Activated CD4-positive, alpha-beta T cell treated with anti-CD3 and anti-CD28 coated beads, Interleukin-2, amount 50 U/mL, for 16 hours (primary cell): ENCODE results near the gene P2RX6.
"Not testable (repeated sequence)": the region's sequence is repeated elsewhere in the genome, so short reads cannot be mapped to it uniquely, and the experiment has no call there.

Experiments
- DNase-seq: peaks from one replicate; pipeline ENCODE4 v3.0.0-alpha.2; 2020

P2RX6 gene

DNA sequence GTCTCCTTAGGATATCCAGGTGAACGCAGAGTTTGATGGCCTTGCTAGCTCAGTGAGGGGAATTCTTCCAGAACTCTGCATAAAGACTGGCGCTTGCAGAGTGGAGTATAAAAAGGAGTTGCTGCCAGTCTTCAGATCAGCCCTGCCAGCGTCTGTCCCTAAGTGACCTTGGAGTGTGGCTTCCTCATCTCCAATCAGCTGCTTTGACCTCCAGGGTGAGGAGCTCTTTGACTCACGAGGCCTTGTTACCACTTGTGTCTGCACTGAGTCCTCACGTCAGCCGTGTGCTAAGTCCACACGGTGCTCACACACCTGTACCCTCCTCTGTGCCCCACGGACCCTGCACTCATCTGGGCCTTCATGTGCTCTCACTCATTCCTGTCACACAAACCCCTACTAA, 45.4 kb downstream of the P2RX6 start:
- not testable (repeated sequence) for DNase-seq

GRCh38 chr22:21061660-21062321, 46.8 kb downstream of the P2RX6 start:
- DNase-seq: not testable (repeated sequence)

DNA sequence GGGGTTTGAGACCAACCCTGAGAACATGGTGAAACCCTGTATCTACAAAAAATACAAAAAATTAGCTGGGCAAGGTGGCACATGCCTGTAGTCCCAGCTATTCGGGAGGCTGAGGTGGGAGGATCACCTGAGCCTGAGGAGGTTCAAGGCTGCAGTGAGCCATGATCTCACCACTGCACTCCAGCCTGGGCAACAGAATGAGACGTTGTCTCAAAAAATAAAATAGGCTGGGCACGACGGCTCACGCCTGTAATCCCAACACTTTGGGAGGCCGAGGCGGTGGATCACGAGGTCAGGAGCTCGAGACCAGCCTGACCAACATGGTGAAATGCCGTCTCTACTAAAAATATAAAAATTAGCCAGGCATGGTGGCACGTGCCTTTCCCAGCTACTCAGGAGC, 49.5 kb downstream of the P2RX6 start:
- not testable (repeated sequence) for DNase-seq

- DNase-seq: no peak
These were observed 50.2 kb downstream of the P2RX6 start for GRCh38 chr22:21064917-21065864.

- DNase-seq: no peak
These were observed 52.3 kb downstream of the P2RX6 start for GRCh38 chr22:21067075-21067900.

DNA sequence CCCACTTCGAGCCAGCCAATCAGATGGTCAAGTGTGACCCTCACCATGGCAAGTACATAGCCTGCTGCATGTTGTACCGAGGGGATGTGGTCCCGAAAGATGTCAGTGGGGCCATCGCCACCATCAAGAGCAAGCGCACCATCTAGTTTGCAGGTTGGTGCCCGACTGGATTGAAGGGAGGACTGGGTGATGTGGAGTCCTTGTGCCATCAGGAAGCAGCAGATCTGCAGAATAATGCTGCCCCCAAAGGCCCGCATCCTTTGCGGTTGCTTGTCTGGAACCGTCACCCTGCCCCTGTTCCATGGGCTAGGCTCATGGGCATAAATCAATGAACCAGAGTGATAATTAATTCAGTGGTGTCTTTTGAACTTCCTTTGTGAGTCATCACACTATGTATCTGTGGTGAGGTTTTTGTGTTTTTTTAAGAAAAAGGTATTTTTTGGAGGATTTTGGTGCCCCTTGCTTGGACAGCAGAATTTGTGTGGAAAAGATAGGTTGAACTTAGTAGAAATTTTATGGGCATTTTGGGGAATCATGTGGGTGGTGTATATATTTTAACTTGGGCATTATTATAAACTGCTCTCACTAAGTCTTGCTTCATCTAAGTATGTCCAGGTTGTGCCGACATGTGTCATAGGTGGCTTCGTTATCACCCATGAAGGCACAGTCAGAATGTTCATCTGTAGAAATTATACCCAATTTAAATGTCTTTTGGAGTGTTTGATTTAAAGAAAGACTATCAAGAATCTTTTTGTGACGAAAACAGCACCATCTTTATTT, 53.1 kb downstream of the P2RX6 start:
- DNase-seq: no peak

GRCh38 chr22:21068681-21069276, 53.8 kb downstream of the P2RX6 start:
- DNase-seq: no peak

DNA sequence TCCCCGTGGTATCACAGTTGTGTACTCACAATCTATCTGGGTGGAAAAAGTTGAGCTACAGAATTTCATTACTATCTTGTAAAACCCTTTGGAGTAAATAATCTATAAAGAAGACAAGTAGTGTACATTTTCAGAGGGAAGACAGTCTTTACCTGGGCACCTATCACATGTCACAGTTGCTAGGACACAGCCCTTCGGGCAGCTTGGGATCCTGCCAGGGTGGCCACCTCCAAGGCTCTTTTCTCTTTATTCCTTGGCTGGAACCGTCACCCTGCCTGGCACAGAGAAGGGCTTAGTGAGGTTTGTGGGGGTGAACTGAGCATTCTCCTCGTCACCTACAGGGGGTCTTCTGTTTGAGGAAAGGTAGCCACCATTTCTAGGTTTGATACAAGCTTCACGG, 54.4 kb downstream of the P2RX6 start:
- no peak for DNase-seq

GRCh38 chr22:21070690-21071615, 56.0 kb downstream of the P2RX6 start:
- no peak for DNase-seq

GRCh38 chr22:21071796-21072195, 56.8 kb downstream of the P2RX6 start:
- DNase-seq: not testable (repeated sequence)

GRCh38 chr22:21073023-21073422, 58.1 kb downstream of the P2RX6 start:
- no peak for DNase-seq

GRCh38 chr22:21073482-21073881, 58.5 kb downstream of the P2RX6 start:
- DNase-seq: no peak

GRCh38 chr22:21074102-21074715, 59.2 kb downstream of the P2RX6 start:
- no peak for DNase-seq

- no peak for DNase-seq
These were observed 60.7 kb downstream of the P2RX6 start for GRCh38 chr22:21075516-21076138.

GRCh38 chr22:21076912-21077625, 62.1 kb downstream of the P2RX6 start:
- no peak for DNase-seq
